Measurements from ENCODE around the gene CPNE7.
A peak's percentile ranks its signal among the peaks of the same experiment; 100 is the strongest.

Gene CPNE7

GRCh38 chr16:89575247-89576152 is at the start of gene CPNE7:
Gene CPNE7 (plus strand): TSS chr16:89575758. CDS start chr16:89575898, 140 bp downstream.
- DNase-seq (ENCODE audit: low spot score): peak; percentile 87

GRCh38 chr16:89529097-89529496 is 46.5 kb upstream of the CPNE7 start:
- TF ChIP-seq CTCF (IDR thresholded peaks at IDR 0.05; ENCODE audit: extremely low read depth, missing control alignments): no peak
- no peak for DNase-seq (ENCODE audit: low spot score)

More at GRCh38 chr16:89575247-89576152, at the start of gene CPNE7:
- no peak for TF ChIP-seq CTCF (IDR thresholded peaks at IDR 0.05; ENCODE audit: extremely low read depth, missing control alignments)

- no peak for DNase-seq (ENCODE audit: low spot score)
- TF ChIP-seq CTCF (IDR thresholded peaks at IDR 0.05; ENCODE audit: extremely low read depth, missing control alignments): no peak
Observed at GRCh38 chr16:89530401-89531381, 44.9 kb upstream of the CPNE7 start.

GRCh38 chr16:89531821-89532526 is 43.6 kb upstream of the CPNE7 start:
- TF ChIP-seq CTCF (IDR thresholded peaks at IDR 0.05; ENCODE audit: extremely low read depth, missing control alignments): no peak
- DNase-seq (ENCODE audit: low spot score): no peak

GRCh38 chr16:89534252-89534756 is 41.3 kb upstream of the CPNE7 start:
- DNase-seq (ENCODE audit: low spot score): peak; percentile 61
- TF ChIP-seq CTCF (IDR thresholded peaks at IDR 0.05; ENCODE audit: extremely low read depth, missing control alignments): no peak

- no peak for TF ChIP-seq CTCF (IDR thresholded peaks at IDR 0.05; ENCODE audit: extremely low read depth, missing control alignments)
Observed at GRCh38 chr16:89536371-89536770, 39.2 kb upstream of the CPNE7 start.

More at GRCh38 chr16:89536371-89536770, 39.2 kb upstream of the CPNE7 start:
- no peak for DNase-seq (ENCODE audit: low spot score)
